Stimulated activated CD4-positive, alpha-beta T cell treated with anti-CD3 and anti-CD28 coated beads, Interleukin-2, amount 100 ng/mL, for 48 hours (primary cell): ENCODE data around the gene ELP1.
A peak's percentile ranks its signal among the peaks of the same experiment; 100 is the strongest.
"Not testable (repeated sequence)": the region's sequence is repeated elsewhere in the genome, so short reads cannot be mapped to it uniquely, and the experiment has no call there.

Experiments used
- DNase-seq, 2 donors: peaks; one replicate each; pipeline ENCODE4 v3.0.0-alpha.2; 2020

Gene ELP1

DNA sequence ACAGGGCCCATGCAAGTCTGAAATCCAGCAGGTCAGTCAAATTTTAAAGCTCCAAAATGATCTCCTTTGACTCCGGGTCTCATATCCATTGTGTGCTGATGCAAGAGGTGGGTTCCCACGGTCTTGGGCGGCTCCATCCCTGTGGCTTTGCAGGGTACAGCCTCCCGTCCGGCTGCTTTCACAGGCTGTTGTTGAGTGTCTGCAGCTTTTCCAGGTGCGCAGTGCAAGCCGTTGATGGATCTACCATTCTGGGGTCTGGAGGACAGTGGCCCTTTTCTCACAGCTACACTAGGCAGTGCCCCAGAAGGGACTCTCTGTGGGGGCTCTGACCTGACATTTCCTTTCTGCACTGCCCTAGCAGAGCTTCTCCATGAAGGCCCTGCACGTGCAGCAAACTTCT lies 85.6 kb downstream of the ELP1 start:
- DNase-seq, result not testable (repeated sequence)

DNA sequence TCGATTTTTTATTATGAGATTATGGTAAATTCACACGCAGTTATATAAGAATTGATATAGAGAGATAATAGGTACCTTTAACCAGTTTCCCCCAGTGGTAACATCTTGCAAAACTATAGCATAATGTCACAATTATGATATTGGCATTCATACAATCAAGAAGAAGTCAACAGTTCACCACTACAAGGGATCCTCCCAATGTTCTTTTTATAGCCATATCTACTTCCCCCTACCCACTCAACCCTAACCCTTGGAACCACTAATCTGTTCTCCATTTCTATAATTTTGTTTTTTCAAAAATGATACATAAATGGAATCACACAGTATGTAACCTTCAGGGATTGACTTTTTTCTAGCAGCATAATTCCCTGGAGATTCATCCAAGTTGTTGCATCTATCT lies 88.0 kb downstream of the ELP1 start:
- no peak for DNase-seq

DNA sequence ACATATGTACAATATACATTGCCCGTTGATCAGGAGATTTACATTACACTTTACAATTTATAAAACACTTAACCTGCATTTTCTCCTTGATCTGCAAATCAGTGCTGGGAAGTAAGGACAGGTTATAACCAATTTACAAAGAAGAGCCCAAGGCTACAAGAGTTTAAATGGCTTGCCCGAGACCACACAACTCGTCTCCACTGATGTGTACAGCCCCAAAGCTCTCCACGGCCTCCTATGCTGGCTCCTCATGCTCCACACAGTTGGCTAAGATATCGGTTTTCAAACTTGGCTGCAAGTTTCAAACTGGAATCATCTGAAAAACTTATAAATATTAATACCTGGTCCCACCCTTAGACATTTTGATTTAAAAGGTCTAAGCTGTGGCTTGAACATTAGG lies 88.4 kb downstream of the ELP1 start:
- DNase-seq, result no peak

DNA sequence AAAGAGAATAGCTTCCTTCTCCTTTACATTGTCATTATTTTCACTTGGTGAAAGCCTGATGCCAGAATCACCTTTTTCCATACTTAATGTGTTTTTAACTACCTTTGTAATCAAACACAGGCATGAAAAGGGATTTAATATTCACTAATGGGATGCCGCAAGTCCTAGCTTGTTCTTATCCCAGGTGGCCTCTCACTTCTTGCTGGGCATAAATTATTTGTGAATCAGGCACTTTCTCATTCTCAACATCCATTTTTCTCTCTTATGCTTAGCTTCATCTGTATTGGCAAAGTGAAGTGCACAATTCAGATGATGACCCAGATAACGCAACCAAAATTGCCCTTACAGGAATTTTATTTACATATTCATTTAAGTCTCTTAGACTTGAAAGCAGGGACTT lies 89.1 kb downstream of the ELP1 start:
- no peak for DNase-seq

GRCh38 chr9:108844391-108844790 lies 89.5 kb downstream of the ELP1 start:
- no peak for DNase-seq

DNA sequence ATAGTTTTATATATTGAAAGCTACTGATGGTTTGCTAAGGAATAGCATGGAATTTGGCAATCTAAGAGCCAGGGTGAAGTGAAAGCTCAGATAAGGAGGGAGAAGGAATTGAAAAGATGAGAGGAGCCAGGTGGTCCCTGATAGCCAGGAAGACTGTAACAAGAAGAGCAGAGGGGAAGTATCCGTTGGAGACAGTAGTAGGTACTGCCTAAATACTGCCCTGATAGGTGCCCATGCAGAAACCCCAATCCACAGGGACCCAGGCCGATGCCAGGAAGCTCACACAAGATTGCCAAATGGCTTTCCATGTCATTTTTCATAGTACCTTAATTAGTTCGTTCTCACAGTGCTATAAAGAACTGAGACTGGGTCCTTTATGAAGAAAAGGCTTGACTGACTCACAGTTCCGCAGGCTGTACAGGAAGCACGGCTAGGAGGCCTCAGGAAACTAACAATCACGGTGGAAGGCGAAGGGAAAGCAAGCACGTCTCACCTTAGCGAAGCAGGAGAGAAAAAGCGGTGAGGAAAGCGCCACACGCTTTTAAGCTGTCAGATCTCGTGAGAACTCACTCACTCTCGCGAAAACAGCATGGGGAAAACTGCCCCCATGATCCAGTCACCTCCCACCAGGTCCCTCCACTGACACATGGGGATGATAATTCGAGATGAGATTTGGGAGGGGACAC lies 91.2 kb downstream of the ELP1 start:
- DNase-seq, result peak in 1 of 2 donors; percentile 21

DNA sequence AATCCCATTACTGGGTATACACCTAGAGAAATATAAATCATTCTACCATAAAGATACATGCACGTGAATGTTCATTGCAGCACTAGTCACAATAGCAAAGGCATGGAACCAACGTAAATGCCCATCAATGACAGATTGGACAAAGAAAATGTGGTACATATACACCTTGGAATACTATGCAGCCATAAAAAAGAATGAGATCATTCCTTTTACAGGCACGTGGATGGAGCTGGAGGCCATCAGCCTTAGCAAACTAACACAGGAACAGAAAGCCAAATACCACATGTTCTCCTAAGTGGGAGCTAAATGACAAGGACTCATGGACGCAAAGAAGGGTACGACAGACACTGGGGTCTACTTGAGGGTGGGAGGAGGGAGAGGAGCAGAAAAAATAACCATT lies 94.4 kb downstream of the ELP1 start:
- DNase-seq, result not testable (repeated sequence)

- no peak for DNase-seq
These were observed 95.9 kb downstream of the ELP1 start for GRCh38 chr9:108838017-108838416.

DNA sequence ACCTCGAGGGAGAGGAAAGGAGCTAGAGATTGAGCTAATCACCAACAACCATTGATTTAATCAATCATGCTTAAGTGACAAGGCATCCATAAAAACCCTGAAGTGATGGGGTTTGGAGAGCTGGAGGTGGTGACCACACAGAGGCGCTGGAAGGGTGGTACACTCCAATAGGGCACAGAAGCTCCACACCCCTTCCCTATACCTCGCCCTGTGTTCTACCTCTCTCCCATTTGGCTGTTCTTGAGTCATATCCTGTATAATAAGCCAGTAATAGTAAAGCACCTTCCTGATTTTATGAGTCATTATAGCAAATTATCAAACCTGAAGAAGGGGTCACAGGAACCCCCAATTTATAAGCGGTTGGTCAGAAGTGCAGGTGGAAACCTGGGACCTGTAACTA lies 96.4 kb downstream of the ELP1 start:
- DNase-seq, result no peak

- DNase-seq, result no peak
These were observed 97.1 kb downstream of the ELP1 start for GRCh38 chr9:108836781-108837180.

DNA sequence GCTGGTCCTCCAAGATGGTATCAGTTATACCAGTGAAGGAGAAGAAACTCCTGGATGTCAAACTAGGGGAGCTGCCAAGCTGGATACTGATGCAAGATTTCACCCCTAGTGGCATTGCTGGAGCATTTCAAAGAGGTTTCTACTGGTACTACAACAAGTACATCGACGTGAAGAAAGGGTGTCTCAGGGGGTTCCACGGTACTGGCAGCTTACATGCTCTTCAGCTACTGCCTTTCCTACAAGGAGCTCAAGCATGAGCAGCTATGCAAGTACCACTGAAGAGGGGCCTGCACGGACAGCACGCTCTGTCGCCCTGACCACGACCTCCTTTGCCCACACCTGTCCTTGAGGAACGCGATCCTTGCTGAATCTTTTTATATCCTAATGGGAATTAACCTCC lies 97.6 kb downstream of the ELP1 start:
- no peak for DNase-seq

DNA sequence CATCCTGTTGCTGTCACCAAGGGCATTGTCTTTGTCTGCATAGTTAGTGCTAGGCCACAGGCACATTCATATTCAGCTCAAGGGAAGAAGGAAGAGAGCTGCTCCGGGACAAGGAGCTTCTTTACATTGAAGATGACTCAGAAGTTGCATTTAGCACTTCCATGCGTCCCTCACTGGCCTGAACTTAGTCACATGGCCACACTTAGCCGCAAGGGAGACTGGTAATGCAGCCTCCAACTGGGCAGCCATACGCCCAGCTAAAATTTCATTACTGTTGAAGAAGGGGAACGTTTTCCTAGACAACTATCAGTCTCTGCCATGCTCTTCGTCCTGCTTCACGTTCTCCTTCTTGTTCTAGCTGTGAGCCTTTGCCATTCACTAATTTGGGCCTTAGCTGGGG lies 98.1 kb downstream of the ELP1 start:
- no peak for DNase-seq

DNA sequence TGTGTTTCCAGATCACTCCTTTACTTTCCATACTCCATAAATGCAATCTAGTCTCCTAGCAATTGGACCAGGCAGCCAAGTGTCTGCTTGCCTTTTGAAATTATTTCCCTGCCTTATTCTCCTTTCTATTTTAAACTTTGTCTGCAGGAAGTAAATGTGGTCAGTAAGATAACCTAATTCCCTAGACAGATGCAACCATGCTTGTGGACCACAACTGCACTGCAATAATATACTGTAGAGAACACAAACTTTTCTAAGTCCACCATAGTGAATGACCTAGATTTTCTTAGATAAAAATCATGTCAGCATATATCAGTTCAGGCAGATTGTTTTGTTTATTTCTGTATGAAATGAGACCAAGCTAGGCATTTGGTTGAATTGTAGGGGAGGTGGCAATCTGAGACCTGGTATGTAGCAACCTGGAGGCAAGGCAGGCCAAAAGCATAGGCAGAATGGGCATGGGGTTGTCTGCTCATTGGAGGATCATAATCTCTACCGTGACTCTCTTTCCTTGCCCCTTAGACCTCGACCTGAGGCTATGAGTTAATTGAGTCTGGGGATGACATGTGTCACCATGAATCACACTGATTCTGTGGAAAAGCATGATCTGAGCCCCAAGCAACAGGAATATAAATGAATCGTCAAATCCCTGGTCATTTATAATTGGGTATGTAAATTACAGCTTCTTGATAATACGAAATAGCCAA lies 98.8 kb downstream of the ELP1 start:
- no peak for DNase-seq

GRCh38 chr9:108832179-108832500 lies 101.8 kb downstream of the ELP1 start:
- DNase-seq, result no peak

GRCh38 chr9:108831496-108832178 lies 102.3 kb downstream of the ELP1 start:
- DNase-seq, result no peak

DNA sequence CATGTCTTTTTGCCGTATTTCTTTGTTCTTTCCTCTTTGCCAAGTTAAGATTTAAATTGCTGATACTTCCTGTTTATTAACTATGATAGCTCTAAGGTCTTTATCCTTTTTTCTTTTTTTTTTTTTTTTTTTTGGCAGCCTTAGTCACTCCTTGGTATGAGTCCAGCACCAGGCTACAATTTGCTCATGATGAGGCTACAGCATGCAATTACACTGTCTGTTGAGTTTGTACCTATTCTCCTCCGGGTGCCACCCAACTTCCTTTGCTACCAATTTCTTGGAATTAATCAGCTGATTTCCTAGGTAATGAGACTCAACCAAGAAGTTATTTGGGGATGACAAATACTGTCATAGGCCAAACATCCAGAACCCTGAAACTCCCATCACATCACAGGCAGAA lies 103.7 kb downstream of the ELP1 start:
- no peak for DNase-seq

DNA sequence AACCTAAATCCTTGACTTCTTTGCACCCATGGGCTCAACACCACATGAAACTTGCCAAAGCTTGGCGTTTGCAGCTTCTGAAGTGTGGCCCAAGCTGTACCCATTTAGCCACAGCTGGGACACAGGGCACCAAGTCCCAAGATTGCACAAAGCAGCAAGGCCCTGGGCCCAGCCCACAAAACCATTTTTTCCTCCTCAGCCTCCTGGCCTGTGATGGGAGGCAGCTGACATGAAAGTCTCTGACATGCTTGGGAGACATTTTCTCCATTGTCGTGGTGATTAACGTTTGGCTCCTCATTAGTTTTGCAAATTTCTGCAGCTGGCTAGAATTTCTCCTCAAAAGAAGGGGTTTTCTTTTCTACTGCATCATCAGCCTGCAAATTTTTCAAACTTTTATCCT lies 110.1 kb downstream of the ELP1 start:
- no peak for DNase-seq
